D341Med (cell line): ENCODE measurements around the gene AP1M1.

ENCODE experiments used
- DNase-seq: peaks from one replicate; pipeline ENCODE4 v3.0.0; 2012; ENCODE audit warnings: low spot score

AP1M1 gene

DNA sequence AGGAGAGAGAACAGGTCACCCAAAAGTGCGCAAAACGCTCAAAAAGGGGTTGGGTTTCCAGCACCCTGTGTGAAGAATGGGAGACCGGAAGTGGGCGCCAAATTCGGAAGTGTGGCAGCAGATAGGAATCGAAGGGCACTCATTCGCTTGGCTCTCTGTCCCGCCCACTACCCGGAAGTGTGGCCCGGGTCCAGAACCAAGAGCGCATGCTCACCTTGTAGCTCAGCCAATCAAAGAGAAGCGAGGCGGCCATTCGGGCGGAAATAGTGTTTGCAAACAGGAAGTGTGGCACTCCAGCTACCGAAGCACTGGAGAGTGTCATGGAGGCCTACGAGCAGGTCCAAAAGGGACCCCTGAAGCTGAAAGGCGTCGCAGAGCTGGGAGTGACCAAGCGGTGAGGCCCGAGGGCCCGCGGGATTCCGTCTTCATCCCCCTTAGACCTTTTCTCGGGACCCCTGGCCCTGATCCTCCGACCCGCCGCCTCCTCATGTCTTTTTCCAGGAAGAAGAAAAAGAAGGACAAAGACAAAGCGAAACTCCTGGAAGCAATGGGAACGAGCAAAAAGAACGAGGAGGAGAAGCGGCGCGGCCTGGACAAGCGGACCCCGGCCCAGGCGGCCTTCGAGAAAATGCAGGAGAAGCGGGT is 12.5 kb upstream of the AP1M1 start, which contains the start of gene FAM32A:
FAM32A (plus strand) TSS at position 288 of the 645 bp plus-strand sequence; CDS start at position 321, 33 bp downstream.
- peak; percentile 98 for DNase-seq

DNA sequence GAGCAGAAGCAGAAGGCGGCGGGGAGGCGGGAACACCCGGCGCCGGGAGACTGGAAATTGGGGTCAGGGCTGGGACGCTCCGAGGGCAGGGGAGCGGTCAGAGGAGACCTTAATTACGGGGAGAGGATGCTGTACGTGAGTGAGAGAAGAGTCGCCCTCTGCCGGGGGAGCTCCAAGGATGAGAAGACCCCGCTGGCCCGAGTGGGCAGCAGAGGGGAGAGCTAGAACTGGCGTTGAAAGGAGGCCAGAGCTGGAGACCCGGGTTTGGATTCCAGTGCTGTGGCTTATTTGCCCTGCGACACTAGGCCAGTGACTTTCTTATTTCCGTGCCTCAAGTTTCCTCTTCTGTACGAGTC is 12.0 kb upstream of the AP1M1 start:
- peak; percentile 66 for DNase-seq

DNA sequence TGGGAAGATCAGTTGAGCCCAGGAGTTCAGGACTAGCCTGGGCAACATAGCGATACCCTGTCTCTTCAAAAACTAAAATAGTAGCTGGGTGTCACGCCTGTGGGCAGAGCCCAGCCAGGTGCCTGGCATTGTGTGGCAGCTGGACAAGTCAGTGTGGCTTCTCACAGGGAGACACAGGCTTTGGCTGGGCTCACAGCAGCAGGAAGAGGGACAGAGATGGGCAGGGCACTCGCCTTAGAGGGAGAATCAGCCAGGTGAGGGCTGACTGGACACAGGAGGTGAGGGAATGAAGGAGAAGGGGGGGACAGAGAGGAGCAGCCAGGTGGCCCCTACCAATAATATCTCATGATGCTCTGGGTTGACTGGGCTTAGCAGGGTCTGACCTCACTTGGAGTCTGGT is 9.2 kb upstream of the AP1M1 start:
- no peak for DNase-seq

DNA sequence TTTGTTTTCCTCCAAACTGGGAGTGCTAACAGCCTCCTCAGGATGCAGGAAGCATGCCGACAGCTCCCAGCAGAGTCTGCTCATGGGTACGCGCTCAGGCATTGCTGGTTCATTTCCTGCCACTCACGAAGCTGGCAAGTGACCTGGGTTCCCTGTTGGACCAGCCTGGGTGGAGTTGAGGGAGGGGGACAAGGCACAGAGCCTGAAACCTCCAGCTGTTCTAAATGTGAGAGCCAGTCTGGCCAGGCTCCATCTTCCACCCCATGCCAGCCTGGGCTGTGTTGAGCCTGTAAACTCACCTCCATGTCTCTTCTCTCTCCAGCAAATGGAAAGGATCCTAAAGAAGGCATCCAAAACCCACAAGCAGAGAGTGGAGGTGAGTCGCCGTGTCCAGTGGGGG is 7.5 kb upstream of the AP1M1 start:
- no peak for DNase-seq

DNA sequence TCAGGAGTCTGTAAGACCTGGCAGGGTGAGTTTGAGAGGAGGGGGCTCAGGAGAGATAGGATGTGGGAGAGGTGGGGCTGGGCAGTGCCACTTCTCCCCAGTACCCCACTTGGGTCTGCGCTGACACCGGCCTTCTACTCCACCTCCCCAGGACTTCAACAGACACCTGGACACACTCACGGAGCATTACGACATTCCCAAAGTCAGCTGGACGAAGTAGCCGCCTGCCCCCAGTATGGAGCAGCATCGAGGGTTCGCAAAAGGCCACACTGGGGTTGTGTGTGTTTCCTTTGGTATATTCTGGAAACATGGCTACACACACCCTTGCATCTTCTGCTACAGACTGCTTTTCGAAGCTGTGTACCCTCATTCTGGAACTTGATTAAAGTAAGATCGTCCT is 7.0 kb upstream of the AP1M1 start:
- DNase-seq: no peak

DNA sequence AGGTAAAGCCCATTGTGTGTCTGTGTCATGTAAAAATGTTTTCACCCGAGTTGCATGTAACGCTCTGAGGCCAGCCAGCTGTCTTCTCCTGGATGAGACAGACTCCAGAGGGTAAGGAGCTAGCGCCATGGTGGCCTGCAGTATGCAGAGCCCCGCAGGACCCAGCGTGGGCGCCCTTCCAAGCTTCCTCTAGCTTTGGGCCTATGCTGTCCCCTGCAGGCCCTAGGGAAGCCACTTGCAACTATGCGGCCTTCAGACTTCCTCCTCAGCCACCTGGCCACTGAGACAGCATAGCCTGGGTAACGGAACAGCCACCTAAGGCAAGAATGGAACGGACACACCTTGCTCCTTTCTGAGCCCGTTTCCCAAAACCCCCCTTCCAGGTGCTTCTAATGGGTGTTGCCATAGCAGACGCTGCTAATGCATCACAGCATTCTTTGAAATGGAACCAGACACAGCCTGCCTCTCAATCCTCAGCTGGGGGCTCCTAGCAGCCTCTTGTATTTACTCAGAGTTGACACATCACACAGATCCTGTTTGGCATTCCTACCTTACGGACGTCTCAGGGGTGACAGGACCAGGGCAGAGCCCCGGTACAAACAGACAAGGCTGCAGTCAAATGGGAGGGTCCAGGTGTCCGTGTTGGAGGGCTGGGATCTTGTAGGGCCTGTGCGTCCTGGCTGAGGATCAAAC is 6.3 kb upstream of the AP1M1 start:
- DNase-seq: peak; percentile 17

DNA sequence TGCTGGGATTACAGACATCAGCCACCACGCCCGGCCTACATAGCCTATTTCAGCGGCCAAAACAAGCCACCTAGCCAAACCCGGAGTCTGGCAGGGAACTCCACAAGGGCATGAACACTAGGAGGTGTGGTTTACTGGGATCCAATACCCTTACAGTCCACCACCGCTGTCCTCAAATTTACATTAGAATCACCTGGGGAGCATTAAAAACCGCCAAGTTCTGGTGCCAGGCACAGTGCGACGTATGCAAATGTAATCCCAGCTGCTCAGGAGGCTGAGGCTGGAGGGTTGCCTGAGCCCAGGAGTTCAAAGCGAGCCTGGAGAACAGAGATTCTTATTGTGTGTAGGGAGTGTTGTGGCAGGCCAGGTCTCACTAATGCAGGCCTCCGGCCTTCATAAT is 4.2 kb upstream of the AP1M1 start:
- peak; percentile 8 for DNase-seq

DNA sequence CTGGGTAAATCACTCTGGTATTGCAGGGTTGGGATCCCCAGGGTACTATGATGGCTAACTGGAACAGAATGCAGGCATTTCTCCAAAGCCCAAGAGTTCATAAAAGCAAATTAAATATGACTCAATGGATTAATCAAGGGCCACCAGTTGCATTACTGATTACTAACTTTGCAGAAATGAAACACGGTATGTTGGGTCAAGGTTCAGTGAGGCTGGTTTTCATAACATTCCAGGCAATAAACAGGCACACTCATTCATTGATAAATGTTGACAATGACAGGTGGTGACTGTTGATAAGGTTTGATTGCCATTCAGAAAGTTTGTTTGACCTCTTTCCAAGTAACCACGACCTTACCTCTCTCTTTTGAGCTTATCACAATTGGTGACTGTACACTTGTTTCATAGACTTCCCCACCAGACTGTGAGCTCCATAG is 506 bp upstream of the AP1M1 start:
- DNase-seq: no peak

DNA sequence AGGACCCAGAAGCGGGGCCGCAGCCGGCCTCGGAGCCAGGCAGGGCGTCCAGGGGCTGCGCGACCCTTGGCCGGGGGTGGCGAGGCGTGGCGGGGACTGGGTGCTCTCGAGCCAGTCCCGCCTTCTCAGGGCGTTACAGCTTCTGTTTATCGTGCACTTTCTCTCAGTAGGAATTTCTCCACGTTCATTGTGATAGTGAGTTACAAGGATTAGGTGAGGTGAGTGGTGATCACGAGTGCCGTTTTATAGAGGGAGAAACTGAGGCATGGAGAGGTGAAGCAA is 600 bp downstream of the AP1M1 start:
- no peak for DNase-seq

DNA sequence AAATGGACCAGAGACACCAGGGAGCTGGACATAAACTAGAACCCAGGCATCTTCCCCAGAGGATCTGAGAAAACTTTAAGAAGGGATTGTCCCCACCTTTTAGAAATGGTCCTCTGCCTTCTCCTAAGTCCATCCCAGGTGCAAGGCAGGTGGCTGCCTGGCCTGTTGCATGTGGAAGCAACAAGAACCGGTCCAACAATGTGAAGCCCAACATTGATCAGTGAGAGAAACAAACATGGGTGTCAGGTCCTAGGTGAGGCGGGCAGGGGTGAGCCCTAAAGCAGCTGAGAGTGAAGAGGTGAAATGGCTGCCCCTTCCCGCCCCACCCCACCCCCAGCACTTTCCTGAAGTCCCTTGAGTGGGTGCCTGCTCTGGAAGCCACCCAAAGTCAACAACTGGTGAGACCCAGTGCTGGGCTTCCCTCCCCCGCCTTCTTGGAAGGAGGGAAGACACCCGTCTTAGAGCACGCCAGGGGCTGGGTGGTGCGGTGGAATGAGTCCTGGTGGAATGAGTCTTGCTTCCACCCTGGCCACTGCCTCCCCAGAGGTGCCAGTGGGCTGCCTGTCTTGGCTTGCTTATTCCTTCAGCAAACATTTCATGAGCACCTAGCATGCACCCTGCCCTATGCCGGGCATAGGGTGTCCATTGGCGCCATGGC is 1.7 kb downstream of the AP1M1 start:
- DNase-seq: no peak

DNA sequence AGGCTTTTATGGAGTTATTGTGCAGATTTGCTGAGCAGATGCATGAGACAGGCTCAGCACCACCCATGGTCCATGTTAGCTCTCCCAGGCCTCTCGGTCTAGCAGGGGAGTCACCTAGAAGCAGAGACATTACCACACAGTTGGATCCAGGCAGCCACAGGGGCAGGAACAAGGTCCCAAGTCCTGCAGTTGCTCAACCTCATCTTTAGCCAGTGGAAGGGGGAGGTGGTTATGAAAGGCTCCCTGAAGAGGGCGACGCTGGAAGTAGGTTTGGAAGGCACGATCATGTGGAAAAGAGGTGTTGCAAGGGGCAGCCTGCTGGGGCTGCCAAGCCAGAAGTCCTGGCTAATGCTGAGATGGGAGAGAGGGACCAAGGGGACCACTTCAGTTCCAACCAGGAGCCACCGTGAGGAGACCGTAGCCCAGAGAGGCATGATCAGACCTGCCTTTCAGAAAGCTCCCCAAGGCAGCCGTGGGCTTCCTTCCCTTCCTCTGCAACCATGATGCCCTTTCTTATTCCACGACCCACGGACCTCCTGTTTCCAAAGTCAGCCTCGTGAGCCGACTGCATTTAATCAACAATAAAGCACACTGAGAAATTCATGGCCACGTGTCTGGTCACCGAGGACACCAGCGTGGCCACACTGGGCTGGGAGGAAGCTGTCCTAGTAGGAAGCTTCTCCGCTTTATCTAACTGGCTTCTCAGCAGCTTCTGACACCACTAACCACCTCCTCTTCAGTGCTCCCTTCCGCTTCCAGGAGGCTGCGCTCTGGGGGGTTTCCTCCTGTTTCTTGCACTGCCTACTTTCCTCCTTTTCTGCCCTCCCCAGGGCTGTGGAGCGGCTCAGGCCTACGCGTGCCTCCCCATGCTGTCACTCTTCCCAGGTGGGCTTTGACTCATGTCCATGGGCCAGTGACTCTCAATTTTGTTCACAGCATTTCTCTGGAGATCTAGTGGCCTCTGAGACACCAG is 2.6 kb downstream of the AP1M1 start:
- peak; percentile 7 for DNase-seq

DNA sequence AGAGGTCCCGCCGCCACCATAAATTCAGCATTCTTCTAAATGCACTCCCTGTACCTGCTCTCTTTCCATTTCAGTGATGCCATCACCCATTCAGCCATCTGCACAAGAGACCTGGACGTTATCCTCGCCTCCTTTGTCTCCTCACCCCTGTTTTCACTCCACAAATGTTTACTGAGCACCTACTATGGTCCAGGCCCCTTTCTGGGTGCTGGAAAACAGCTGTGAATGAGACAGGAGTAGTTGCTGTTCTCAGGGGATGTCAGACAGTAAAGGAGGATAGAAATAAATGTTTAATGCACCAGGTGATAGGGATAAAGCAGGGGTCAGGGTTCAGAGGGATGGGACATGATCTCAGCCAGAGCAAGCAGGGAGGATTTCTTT is 3.3 kb downstream of the AP1M1 start:
- no peak for DNase-seq

DNA sequence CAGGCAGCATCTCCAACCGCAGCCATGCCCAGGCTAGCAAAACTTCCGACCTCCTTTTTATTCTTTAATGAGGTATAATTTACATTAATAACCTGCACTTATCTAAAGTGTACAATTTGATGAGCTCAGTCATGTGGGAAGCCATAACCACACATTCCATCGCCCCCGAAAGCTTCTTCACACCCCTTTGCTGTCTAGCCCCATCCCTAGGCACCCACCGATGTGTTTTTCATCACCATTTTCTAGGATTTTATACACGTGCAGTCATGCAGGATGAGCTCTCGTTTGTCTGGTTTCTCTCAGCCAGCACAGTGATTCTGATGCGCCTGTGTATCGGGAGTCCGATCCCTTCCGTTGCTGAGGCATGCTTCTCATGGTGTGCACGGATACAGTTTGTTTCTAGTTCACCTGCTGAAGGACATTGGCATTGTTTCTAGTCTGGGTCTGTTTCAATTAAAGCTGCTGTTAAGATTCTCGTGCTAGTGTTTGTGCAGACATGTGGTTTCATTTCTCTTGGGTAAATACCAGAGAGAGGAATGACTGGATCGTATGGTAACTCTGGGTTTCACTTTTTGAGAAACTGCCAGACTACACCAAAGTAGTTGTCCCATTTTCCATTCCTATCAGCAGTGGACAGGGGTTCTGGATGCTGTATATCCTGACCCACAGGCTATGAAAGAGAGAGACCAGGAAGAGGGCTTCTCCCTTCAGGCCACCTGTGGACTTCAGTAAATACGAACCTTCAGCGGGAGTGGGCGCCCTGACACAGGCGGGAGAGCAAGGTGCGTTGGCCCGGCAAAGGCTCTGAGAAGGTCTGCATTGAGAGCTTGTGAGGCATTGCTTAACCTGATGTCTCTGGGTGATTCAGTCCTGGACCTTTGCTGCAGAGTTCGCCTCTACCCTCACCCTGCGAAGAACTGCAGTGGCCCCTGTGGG is 4.9 kb downstream of the AP1M1 start:
- peak; percentile 4 for DNase-seq

DNA sequence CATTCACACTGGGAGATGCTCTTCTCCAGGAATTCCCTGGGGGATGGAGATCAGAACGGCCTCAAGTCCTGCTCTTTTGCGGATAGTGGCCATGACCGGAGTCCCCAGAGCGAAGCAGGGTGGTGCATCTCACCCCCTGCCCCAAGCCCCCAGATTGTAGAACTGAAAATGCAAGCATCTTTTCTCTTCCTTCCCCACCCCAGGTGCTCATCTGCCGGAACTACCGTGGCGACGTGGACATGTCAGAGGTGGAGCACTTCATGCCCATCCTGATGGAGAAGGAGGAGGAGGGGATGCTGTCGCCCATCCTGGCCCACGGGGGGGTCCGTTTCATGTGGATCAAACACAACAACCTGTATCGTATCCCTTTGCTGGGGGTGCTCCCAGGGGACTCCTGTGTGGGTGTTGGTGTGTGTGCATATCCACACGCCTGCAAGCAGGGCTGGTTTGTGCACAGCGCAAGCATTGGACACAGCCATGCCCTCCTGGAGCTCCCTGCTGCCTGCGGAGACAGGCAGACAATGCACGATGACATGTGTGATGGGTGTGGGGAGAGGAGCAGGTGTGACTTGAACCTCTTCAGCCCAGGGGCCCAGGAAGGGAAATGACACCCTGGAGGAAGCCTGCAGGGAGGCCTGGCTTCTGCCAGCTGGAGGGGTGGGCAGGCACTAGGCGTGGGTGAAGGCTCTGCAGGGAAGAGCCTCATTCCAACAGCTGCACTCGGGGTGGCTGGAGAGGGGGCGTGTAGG is 5.7 kb downstream of the AP1M1 start:
- peak; percentile 12 for DNase-seq

DNA sequence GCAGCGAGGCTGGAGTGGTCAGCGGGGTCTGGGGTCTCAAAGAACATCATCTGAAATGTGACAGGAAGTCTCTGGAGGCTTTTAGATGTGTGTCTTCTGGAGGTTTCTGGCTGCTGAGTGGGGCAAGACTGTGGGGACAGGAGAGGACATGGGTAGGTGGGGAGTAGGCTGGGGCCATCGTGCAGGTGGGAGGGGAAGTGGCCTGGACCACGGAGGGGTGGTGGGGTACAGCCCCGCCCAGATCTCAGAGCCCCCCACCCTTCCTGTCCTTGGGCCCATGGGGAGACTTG is 6.2 kb downstream of the AP1M1 start:
- DNase-seq: peak; percentile 14

DNA sequence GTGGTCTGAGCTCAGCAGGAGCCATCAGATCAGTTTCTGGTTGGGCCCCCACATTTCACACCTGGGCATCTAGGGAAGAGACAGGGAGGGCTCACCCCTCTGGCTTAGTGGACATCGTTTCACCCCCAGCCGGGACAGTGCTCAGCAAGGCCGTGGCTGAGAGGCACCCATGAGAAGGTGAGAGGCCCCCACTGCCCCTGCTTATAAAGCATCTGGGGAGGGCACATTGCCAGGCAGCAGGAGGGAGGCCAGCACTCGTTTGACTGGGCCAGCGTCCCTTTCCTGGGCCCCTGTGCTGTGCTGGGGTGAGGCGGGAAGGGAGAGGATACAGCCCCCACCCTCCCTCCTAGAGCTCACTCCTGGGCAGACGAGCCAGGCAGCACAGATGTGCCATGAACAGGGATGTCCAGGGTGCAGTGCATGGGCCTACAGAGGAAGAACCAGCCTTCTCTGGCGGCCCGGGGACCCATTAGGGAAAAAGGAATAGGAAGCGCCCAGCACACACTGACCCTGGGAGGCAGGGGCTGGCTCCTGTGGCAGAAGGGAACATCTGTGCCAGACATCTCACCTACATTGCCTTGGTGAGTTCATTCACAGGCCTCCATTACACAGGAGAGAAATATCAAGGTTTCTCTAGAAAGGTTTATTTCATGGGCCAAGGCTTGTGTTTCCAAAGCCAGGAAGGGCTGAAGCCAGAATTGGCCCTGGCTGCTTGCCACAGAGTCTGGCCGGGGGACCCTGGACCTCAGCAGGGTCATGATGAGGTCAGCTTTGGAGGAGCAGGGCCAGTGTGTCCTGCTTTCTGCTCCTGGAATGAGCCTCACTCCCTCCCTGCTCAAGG is 7.7 kb downstream of the AP1M1 start:
- peak; percentile 11 for DNase-seq

DNA sequence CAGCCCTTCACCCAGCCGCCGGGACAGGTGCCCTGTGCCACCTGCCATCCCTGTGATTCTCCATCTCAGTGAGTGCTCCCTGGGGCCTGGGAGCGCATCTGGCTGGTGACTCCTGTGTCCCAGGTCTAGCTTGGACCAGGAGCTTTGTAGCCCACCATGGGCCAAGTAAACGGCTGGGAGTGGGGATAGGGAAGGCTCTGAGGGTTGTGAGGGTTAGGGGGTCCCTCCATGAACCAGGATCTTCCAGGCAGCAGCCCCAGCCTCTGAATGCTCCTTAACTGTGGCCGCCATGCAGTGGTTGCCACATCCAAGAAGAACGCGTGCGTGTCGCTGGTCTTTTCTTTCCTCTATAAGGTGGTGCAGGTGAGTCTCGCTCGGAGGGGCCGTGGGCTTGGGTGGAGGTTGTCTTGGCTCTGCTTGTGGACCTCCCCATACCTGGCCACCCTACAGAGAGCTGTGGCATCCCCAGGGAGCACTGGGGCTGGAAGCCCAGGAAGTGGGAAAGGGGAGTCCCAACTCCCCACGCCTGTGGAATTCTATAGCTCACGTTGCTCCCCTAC is 8.4 kb downstream of the AP1M1 start:
- peak; percentile 14 for DNase-seq

DNA sequence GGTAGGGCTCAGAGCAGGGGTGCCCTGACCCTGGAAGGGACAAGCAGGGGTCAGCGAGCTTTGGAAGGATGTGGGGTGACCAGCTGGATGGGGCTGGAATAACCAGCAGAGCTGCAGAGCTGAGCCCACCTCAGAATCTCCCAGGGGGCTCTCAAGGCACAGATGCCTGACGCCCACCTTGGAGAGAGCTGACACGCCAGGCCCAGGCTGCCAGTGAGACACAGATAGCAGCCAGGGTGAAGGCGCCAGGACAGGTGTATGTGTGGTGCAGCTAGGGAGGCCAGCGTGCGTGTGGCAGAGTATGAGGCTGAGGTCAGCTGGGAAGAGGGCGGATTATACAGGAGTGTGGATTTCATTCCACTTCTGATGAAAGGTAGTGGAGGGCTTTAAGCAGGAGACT is 8.9 kb downstream of the AP1M1 start:
- peak; percentile 17 for DNase-seq

DNA sequence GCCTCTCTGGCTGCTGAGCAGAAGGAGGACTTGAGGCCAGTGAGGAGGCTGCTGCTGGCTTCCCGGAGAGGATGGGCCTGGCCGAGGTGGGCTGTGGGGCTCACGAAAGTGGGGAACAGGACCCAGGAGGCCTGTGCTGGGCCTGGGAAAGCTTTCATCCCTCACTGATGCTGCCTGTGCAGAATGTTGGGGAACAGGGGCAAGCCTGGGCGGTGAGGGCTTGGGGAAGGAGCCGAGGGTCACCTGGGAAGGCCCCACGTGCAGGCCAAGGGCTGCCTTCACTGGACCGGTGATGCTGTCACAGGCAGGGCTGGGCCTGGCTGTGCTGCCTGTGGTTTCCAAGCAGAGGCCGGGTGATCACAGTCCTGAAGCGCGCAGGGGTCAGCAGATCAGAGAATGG is 9.4 kb downstream of the AP1M1 start:
- DNase-seq: peak; percentile 17
